HG03457 (cell line): Measurements from ENCODE around the gene GPR152.
"Not testable (repeated sequence)": the region's sequence is repeated elsewhere in the genome, so short reads cannot be mapped to it uniquely, and the experiment has no call there.

Experiments used
- ATAC-seq: cut with Tn5 transposase; IDR thresholded peaks from one replicate; pipeline ENCODE4 v1.9.1; 2021; ENCODE audit warnings: moderate number of reproducible peaks; ENCODE audit not compliant: unreplicated experiment

GPR152 gene

GRCh38 chr11:67465530-67465929 lies 13.0 kb upstream of the GPR152 start:
- ATAC-seq, result not testable (repeated sequence)

- no peak for ATAC-seq
These were observed 12.6 kb upstream of the GPR152 start for GRCh38 chr11:67465189-67465510.

GRCh38 chr11:67464411-67465188 lies 12.1 kb upstream of the GPR152 start:
- no peak for ATAC-seq

GRCh38 chr11:67463680-67464410 lies 11.3 kb upstream of the GPR152 start:
- ATAC-seq, result no peak

GRCh38 chr11:67463186-67463585 lies 10.7 kb upstream of the GPR152 start:
- ATAC-seq, result no peak

GRCh38 chr11:67458266-67458665 lies 5.7 kb upstream of the GPR152 start:
- no peak for ATAC-seq

GRCh38 chr11:67457453-67457852 lies 4.9 kb upstream of the GPR152 start:
- no peak for ATAC-seq

GRCh38 chr11:67456068-67456705 lies 3.7 kb upstream of the GPR152 start:
- no peak for ATAC-seq

GRCh38 chr11:67455054-67455453 lies 2.5 kb upstream of the GPR152 start, which contains the start of gene CABP4:
Gene CABP4 (plus strand): TSS chr11:67455354. CDS start chr11:67455424, 70 bp downstream.
- no peak for ATAC-seq

GRCh38 chr11:67453816-67454732 lies 1.5 kb upstream of the GPR152 start:
- no peak for ATAC-seq

GRCh38 chr11:67451658-67451976 lies 912 bp downstream of the GPR152 start:
- no peak for ATAC-seq

GRCh38 chr11:67450796-67451657 lies 1.5 kb downstream of the GPR152 start:
- no peak for ATAC-seq

GRCh38 chr11:67449116-67449844 lies 3.2 kb downstream of the GPR152 start:
- ATAC-seq, result no peak

GRCh38 chr11:67448220-67448609 lies 4.3 kb downstream of the GPR152 start:
- no peak for ATAC-seq

GRCh38 chr11:67445515-67445914 lies 7.0 kb downstream of the GPR152 start:
- no peak for ATAC-seq

GRCh38 chr11:67442504-67443404 lies 9.8 kb downstream of the GPR152 start:
- no peak for ATAC-seq

- no peak for ATAC-seq
These were observed 10.7 kb downstream of the GPR152 start for GRCh38 chr11:67441731-67442351.

- no peak for ATAC-seq
These were observed 11.4 kb downstream of the GPR152 start for GRCh38 chr11:67441098-67441563.
